Measurements from ENCODE around the gene KLK7.

DNA sequence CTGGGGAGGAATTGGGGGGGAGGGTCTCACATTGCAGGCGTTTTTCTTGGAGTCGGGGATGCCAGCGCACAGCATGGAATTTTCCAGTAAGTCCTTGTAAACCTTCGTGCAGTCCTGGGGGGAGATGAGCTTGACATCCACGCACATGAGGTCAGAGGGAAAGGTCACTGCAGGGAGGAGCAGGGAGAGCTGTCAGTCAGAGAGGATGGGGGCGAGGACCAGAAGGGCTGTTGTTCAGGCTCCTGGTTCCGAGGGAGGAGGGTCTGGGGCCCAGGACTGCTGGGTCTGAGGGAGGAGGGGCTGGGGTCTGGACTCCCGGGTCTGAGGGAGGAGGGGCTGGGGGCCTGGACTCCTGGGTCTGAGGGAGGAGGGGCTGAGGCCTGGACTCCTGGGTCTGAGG lies 4.0 kb downstream of the KLK7 start:
- TF ChIP-seq FOXM1 (IDR thresholded peaks at IDR 0.05; ENCODE audit: borderline replicate concordance, low read depth) (no peak), EGR1 (IDR thresholded peaks at IDR 0.05) (no peak), TAF1 (IDR thresholded peaks at IDR 0.05; ENCODE audit: low read depth) (no peak), TCF12 (IDR thresholded peaks at IDR 0.05; ENCODE audit: low read depth) (no peak), CEBPB (IDR thresholded peaks at IDR 0.05) (no peak), CREB1 (IDR thresholded peaks at IDR 0.05; ENCODE audit: low read depth) (no peak), EP300 (IDR thresholded peaks at IDR 0.05; ENCODE audit: borderline replicate concordance) (no peak), YY1 (IDR thresholded peaks at IDR 0.05; ENCODE audit: low read depth) (no peak), NFIC (IDR thresholded peaks at IDR 0.05) (no peak), RAD21 (IDR thresholded peaks at IDR 0.05; ENCODE audit: low read depth) (no peak), TEAD4 (IDR thresholded peaks at IDR 0.05) (no peak)
- TF ChIP-seq, protein P1, sequence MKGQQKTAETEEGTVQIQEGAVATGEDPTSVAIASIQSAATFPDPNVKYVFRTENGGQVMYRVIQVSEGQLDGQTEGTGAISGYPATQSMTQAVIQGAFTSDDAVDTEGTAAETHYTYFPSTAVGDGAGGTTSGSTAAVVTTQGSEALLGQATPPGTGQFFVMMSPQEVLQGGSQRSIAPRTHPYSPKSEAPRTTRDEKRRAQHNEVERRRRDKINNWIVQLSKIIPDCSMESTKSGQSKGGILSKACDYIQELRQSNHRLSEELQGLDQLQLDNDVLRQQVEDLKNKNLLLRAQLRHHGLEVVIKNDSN (IDR thresholded peaks at IDR 0.05) = no peak
- TF ChIP-seq, protein P2, sequence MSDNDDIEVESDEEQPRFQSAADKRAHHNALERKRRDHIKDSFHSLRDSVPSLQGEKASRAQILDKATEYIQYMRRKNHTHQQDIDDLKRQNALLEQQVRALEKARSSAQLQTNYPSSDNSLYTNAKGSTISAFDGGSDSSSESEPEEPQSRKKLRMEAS (IDR thresholded peaks at IDR 0.05) = no peak
- TF ChIP-seq, protein P3, sequence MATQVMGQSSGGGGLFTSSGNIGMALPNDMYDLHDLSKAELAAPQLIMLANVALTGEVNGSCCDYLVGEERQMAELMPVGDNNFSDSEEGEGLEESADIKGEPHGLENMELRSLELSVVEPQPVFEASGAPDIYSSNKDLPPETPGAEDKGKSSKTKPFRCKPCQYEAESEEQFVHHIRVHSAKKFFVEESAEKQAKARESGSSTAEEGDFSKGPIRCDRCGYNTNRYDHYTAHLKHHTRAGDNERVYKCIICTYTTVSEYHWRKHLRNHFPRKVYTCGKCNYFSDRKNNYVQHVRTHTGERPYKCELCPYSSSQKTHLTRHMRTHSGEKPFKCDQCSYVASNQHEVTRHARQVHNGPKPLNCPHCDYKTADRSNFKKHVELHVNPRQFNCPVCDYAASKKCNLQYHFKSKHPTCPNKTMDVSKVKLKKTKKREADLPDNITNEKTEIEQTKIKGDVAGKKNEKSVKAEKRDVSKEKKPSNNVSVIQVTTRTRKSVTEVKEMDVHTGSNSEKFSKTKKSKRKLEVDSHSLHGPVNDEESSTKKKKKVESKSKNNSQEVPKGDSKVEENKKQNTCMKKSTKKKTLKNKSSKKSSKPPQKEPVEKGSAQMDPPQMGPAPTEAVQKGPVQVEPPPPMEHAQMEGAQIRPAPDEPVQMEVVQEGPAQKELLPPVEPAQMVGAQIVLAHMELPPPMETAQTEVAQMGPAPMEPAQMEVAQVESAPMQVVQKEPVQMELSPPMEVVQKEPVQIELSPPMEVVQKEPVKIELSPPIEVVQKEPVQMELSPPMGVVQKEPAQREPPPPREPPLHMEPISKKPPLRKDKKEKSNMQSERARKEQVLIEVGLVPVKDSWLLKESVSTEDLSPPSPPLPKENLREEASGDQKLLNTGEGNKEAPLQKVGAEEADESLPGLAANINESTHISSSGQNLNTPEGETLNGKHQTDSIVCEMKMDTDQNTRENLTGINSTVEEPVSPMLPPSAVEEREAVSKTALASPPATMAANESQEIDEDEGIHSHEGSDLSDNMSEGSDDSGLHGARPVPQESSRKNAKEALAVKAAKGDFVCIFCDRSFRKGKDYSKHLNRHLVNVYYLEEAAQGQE (IDR thresholded peaks at IDR 0.05; ENCODE audit: low read depth) = no peak

All from Ishikawa (cell line).